MM.1S (cell line): Measurements from ENCODE around the gene ECHDC3.
"Not testable (repeated sequence)": the region's sequence is repeated elsewhere in the genome, so short reads cannot be mapped to it uniquely, and the experiment has no call there.

Experiments
- DNase-seq: peaks from one replicate; pipeline ENCODE4 v3.0.0-alpha.2; 2015
- H2AFZ ChIP-seq: fragments of 300-600 bp; sonication (generic); 2 replicates; pipeline ENCODE4 v1.6.0; 2016; ENCODE audit warnings: antibody characterized with exemption, low read length
- H3F3A ChIP-seq: fragments of 300-600 bp; sonication (generic); 2 replicates; pipeline ENCODE4 v1.6.1; 2016; ENCODE audit warnings: mild to moderate bottlenecking, antibody characterized with exemption, low read length, moderate library complexity, mixed read lengths; ENCODE audit not compliant: insufficient read depth
- H3K27ac ChIP-seq: fragments of 300-600 bp; sonication (generic); 2 replicates; pipeline ENCODE4 v1.5.1; 2016; ENCODE audit warnings: mild to moderate bottlenecking, low read length
- H3K27me3 ChIP-seq: fragments of 300-600 bp; sonication (generic); replicated peaks from 2 replicates; pipeline ENCODE4 v1.6.0; 2016; ENCODE audit warnings: low read length; ENCODE audit not compliant: insufficient read depth
- H3K36me3 ChIP-seq: fragments of 300-600 bp; sonication (generic); replicated peaks from 2 replicates; pipeline ENCODE4 v1.6.1; 2016; ENCODE audit warnings: mild to moderate bottlenecking, low read length, mixed read lengths; ENCODE audit not compliant: insufficient read depth
- H3K4me1 ChIP-seq: fragments of 300-600 bp; sonication (generic); 2 replicates; pipeline ENCODE4 v1.6.1; 2016; ENCODE audit warnings: low read length, mixed read lengths
- H3K4me2 ChIP-seq: fragments of 300-600 bp; sonication (generic); 2 replicates; pipeline ENCODE4 v1.6.0; 2016; ENCODE audit warnings: low read depth, low read length
- H3K4me3 ChIP-seq: fragments of 300-600 bp; sonication (generic); 2 replicates; pipeline ENCODE4 v1.5.1; 2016; ENCODE audit warnings: low read length, mixed read lengths
- H3K79me2 ChIP-seq: fragments of 300-600 bp; sonication (generic); 2 replicates; pipeline ENCODE4 v1.6.1; 2016; ENCODE audit warnings: mixed run types, low read length, mixed read lengths
- H3K9ac ChIP-seq: fragments of 300-600 bp; sonication (generic); 2 replicates; pipeline ENCODE4 v1.6.1; 2016; ENCODE audit warnings: low read length, mixed read lengths
- H3K9me2 ChIP-seq: fragments of 300-600 bp; sonication (generic); replicated peaks from 2 replicates; pipeline ENCODE4 v1.6.1; 2016; ENCODE audit warnings: mild to moderate bottlenecking, low read length, mixed read lengths; ENCODE audit not compliant: insufficient read depth
- H3K9me3 ChIP-seq: fragments of 300-600 bp; sonication (generic); replicated peaks from 2 replicates; pipeline ENCODE4 v1.6.1; 2016; ENCODE audit warnings: mild to moderate bottlenecking, low read length, mixed read lengths; ENCODE audit not compliant: insufficient read depth
- H4K20me1 ChIP-seq: fragments of 300-600 bp; sonication (generic); 2 replicates; pipeline ENCODE4 v1.6.1; 2016; ENCODE audit warnings: mild to moderate bottlenecking, low read length, moderate library complexity, mixed read lengths; ENCODE audit not compliant: insufficient read depth
- EZH2 ChIP-seq: fragments of 300-600 bp; sonication (generic); optimal IDR thresholded peaks from 2 replicates; pipeline ENCODE3; 2017; ENCODE audit warnings: low read depth, mild to moderate bottlenecking, antibody characterized with exemption, low read length, mixed read lengths
- EZH2phosphoT487 ChIP-seq: fragments of 300-600 bp; sonication (generic); IDR thresholded peaks from 2 replicates; pipeline ENCODE4 v1.6.1; 2018; ENCODE audit warnings: antibody characterized with exemption, low read length
- TF ChIP-seq, protein P1 (sequence below): fragments of 300-600 bp; sonication (generic); IDR thresholded peaks from 2 replicates; pipeline ENCODE4 v1.5.1; 2016; ENCODE audit warnings: antibody characterized with exemption, low read length, mixed read lengths

Gene ECHDC3

DNA sequence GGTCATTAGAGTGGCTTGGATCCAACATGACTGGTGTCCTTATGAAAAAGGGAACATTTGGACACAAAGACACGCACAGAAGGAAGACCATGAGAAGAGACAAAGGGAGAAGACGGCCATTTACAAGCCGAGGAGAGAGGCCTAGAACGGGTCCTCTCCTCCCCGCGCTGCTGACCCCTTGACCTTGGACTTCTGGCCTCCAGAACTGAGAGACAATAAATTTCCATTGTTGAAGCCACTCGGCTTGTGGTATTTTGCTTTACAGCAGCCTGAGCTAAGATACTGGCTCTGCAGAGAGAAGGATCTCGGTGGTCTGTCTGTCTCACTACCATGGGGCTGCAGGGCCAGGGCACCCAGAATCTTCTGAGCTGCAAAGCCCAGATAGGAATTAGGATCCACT is 38.1 kb upstream of the ECHDC3 start:
- H3K9ac ChIP-seq = no peak overlapping the region
- no peak overlapping the region for H3K4me3 ChIP-seq
- peaks cover 5% of the 10 kb centered on the region; the same call in 1 of the 2 replicates for H4K20me1 ChIP-seq
- H3K4me1 ChIP-seq = no peaks in the 10 kb centered on the region
- no peak overlapping the region for H3K27ac ChIP-seq
- no peaks in the 10 kb centered on the region for H3K9me2 ChIP-seq
- no peak for DNase-seq
- no peaks in the 10 kb centered on the region for H3K9me3 ChIP-seq
- H3F3A ChIP-seq = no peaks in the 10 kb centered on the region
- no peak overlapping the region for H3K4me2 ChIP-seq
- H3K79me2 ChIP-seq = no peaks in the 10 kb centered on the region
- H3K27me3 ChIP-seq = peaks cover 95% of the 10 kb centered on the region
- H2AFZ ChIP-seq = no peak overlapping the region
- H3K36me3 ChIP-seq = no peaks in the 10 kb centered on the region
- TF ChIP-seq EZH2phosphoT487 (no peak), EZH2 (no peak)

DNA sequence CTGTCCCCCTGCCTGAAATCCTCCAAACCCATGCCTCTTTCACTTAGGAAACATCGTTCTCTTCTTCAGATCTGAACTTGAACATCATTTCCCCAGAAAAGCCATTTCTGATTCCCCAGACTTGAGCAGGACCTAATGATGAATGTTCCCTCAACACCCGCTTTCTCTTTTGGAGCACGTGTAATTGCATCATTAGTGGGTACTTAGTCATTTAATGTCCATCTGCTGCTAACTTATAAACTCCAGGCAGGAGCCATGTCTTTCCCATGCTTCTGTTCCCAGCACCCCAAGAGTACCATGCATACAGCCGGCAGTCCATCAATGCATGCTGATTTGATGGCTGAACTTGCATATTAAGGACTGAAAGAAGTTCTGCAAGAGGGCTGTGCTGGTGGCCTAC is 36.5 kb upstream of the ECHDC3 start:
- Histone ChIP-seq H3K9me3 (no peaks in the 10 kb centered on the region), H3K4me1 (peaks cover 6% of the 10 kb centered on the region), H3K4me3 (no peak overlapping the region), H3K27ac (no peak overlapping the region), H3K27me3 (peaks cover 91% of the 10 kb centered on the region), H3K9me2 (no peaks in the 10 kb centered on the region), H4K20me1 (peaks cover 8% of the 10 kb centered on the region; the same call in 1 of the 2 replicates), H3K36me3 (no peaks in the 10 kb centered on the region), H2AFZ (no peak overlapping the region), H3F3A (peaks cover 5% of the 10 kb centered on the region), H3K79me2 (no peaks in the 10 kb centered on the region), H3K4me2 (no peak overlapping the region), H3K9ac (no peak overlapping the region)
- DNase-seq = no peak
- TF ChIP-seq EZH2phosphoT487 (no peak), EZH2 (no peak)

DNA sequence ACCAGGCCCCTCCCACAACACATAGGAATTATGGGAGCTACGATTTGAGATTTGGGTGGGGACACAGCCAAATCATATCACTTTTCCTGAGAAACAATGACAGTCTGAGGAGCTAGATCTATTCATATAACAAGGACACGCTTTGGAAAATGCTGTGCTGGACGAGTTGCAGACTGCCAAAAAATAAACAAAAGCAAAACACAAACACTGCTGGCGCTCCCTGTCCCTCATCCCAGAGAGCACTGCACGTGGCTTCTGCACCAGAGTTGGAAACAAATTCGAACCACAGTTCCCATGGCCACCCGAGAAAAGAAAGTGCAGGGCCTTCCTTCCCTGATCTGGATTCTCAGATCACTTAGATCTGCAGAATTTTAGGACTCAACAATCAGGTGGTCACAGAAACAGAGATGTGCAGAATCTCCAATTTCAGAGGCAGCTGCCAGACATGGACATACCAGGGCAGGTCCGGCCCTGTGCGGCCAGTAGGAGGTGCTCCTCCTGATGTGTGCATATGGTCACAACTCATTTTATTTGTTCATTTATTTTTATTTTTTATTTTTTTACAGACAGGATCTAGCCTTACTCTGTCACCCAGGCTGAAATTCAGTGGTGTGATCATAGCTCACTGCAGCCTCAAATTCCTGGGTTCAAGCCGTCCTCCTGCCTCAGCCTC is 35.2 kb upstream of the ECHDC3 start:
- Histone ChIP-seq H3K4me1 (peaks cover 8% of the 10 kb centered on the region), H3K27me3 (peaks cover 88% of the 10 kb centered on the region), H3K9me2 (no peaks in the 10 kb centered on the region), H4K20me1 (peaks cover 8% of the 10 kb centered on the region; the same call in 1 of the 2 replicates), H3K9ac (no peak overlapping the region), H3K9me3 (no peaks in the 10 kb centered on the region), H3K4me2 (no peak overlapping the region), H2AFZ (no peak overlapping the region), H3K27ac (no peak overlapping the region), H3K4me3 (no peak overlapping the region), H3F3A (peaks cover 8% of the 10 kb centered on the region), H3K36me3 (no peaks in the 10 kb centered on the region), H3K79me2 (no peaks in the 10 kb centered on the region)
- TF ChIP-seq, protein P1, sequence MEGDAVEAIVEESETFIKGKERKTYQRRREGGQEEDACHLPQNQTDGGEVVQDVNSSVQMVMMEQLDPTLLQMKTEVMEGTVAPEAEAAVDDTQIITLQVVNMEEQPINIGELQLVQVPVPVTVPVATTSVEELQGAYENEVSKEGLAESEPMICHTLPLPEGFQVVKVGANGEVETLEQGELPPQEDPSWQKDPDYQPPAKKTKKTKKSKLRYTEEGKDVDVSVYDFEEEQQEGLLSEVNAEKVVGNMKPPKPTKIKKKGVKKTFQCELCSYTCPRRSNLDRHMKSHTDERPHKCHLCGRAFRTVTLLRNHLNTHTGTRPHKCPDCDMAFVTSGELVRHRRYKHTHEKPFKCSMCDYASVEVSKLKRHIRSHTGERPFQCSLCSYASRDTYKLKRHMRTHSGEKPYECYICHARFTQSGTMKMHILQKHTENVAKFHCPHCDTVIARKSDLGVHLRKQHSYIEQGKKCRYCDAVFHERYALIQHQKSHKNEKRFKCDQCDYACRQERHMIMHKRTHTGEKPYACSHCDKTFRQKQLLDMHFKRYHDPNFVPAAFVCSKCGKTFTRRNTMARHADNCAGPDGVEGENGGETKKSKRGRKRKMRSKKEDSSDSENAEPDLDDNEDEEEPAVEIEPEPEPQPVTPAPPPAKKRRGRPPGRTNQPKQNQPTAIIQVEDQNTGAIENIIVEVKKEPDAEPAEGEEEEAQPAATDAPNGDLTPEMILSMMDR = peak; percentile 15; the same call in 1 of the 2 replicates
- no peak for TF ChIP-seq EZH2
- DNase-seq = no peak

DNA sequence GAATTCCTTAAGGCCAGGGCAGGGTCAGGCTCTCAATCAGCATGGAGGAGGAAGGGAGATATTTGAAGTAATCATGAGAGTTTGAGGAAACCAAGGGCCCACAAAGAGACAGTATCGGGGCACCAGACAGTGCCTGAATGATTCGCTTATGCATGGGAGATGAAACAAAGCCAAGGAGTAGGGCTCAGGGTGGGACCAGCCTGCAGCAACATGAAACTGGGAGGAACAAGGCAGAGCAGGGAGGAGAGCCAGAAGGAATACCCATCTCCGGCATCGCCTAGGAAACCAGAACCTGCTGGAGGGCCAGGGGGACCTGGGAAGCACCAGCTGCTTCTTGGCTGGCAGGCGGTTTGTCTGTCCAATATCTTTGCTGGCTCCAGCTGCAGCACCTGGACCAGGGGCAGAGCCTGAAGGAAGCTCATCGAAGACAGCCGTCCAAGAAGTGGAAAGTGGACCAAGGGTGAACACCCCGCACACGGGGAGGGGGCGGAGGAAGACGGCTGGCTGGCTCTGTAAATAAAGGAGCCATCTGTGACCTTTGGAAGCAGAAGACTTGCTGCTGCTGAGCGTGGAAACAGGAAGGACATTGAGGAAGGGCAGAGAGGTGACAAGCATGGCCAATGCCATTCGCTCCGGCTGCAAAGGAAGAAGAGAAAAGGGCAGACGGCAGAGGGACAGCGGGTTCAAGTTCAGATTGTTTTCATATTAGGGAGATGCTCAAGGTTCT is 34.4 kb upstream of the ECHDC3 start:
- Histone ChIP-seq H4K20me1 (peaks cover 8% of the 10 kb centered on the region; the same call in 1 of the 2 replicates), H3K4me2 (no peak overlapping the region), H3K9ac (no peak overlapping the region), H3K9me3 (no peaks in the 10 kb centered on the region), H3K4me3 (no peak overlapping the region), H3K27ac (no peak overlapping the region), H3K36me3 (no peaks in the 10 kb centered on the region), H3K4me1 (peaks cover 8% of the 10 kb centered on the region), H3K27me3 (peaks cover 89% of the 10 kb centered on the region), H3F3A (peaks cover 8% of the 10 kb centered on the region), H3K9me2 (no peaks in the 10 kb centered on the region), H2AFZ (no peak overlapping the region), H3K79me2 (no peaks in the 10 kb centered on the region)
- no peak for TF ChIP-seq EZH2
- no peak for TF ChIP-seq EZH2phosphoT487
- TF ChIP-seq, protein P1 = no peak
- no peak for DNase-seq

DNA sequence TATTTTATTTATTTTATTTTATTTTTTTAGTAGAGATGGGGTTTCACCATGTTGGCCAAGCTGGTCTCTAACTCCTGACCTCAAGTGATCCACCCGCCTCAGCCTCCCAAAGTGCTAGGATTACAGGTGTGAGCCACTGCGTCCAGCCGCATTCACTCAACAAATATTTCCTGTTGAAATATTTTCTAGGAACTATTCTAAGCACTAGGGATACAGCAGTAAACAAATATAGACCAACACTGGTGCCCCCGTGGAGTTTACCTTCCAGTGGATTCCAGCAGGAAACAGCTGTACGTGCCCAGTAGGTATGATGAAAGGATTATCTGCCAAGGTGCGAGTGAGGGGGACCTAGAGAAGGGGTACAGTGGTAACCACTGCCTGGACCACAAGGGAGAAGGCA is 33.4 kb upstream of the ECHDC3 start:
- DNase-seq, H3K9me2 ChIP-seq, H3K36me3 ChIP-seq, H3K79me2 ChIP-seq, H3K4me3 ChIP-seq, H3K27ac ChIP-seq, H3F3A ChIP-seq, H3K9ac ChIP-seq, H3K4me2 ChIP-seq, H3K4me1 ChIP-seq, H3K9me3 ChIP-seq, H2AFZ ChIP-seq, H4K20me1 ChIP-seq: not testable (repeated sequence)
- peaks cover 89% of the 10 kb centered on the region for H3K27me3 ChIP-seq
